RKO (cell line): Measurements from ENCODE around the gene INPP5A.
"Not testable (repeated sequence)": the region's sequence is repeated elsewhere in the genome, so short reads cannot be mapped to it uniquely, and the experiment has no call there.

Experiments
- DNase-seq: peaks from one replicate; pipeline ENCODE4 v3.0.0-alpha.2; 2016; ENCODE audit warnings: low spot score

The INPP5A gene

GRCh38 chr10:132537684-132538001 lies at the start of gene INPP5A:
INPP5A (plus strand) TSS chr10:132537787; CDS start chr10:132538097, 310 bp downstream.
- DNase-seq: no peak

DNA sequence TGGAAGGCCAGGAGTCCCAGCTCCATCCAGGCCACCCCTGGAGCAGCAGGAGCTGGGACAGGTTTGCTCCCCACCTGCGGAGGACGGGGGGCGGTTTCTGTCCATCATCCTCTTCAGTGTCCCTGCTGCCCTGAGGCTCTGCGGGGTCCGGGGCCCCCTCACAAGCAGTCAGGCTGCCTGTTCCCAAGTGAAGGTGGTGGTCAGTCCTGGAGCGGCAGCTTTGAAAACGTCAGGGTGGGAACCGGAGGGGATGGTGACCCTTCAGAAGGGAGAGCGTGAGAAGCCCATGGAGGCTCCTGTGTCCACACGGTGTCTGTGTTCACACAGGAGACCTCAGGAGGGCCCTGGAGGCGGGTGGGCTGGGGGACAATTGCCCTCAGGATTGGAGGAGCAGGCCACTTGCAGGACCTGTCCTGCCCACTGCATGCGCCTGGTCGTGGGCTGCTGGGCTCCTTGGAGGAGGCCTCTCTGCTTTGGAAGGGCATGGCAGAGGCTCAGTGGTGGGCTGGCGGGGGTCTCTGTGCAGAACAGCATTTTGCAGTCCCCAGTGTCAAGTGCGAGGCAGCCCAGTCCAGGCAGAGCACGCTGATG lies 49.3 kb upstream of the INPP5A start:
- DNase-seq: no peak

DNA sequence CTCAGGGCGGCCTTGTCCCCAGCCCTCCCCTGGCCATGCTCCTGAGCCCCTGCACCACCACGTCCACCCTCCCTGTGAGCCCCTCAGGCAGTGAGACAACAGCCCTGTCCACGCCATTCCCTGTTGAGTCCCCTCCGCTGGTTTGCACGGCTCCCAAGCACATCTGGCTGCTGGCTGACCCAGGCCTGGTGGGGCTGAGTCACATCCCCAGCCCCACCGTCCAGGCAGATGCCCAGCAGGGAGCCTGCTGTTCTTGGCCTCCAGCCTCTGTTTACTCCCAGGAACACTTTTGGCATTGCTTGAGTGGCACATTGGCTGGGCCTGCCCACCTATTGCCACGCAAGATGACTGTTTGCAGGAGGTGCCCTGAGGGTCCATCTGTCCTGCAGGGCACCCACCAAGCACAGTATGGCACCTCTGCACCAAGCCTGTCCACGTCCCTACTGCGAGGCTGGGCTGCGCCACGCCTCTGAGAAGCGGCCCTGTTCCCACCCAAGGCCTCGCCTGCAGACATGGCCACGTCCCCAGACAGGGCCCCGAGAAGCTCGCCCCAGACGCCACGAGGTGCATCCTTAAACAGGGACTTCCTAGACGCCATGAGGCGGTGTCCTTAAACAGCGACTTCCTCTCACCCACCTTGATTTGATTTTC lies 48.4 kb upstream of the INPP5A start:
- no peak for DNase-seq

DNA sequence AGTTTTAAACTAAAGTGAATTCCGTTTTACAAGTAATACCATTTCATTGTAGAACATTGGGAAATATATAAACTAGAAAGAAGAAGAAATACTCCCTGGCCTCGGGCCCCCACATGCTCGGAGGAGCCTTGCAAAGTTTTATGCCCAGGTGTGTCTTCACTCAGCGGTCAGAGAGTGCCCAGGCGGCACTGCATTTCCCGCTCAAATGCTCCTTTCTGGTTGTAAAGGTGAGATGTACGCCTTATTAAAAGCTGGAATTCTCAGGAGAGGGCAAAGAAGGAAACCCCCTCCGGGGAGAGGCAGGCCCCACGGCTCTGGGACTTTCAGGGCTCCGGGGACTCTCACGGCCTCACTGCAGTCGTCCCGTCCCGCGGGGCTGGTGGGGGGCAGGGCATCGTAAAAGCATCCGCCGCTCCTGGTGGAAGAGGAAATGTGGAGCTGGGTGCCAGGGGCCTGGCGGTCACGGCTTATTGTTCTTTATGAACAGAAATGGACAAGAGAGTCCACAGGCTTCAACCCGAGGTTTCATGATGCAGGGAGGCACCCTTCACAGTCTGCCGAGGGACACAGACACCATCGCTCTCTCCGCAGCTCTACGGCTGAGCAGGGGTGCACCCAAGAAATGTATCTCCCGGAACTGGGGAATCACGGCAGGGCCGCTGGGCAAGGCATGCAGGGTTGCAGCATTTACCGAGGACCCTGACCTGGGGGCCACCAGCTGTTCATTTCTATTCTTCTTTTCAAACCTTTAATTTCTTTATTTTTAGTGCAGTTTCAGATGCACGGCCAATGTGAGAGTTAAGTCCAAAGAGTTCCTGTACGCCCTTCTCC lies 47.7 kb upstream of the INPP5A start:
- no peak for DNase-seq

GRCh38 chr10:132491534-132491933 lies 46.1 kb upstream of the INPP5A start:
- DNase-seq: not testable (repeated sequence)

GRCh38 chr10:132492323-132493025 lies 45.1 kb upstream of the INPP5A start:
- DNase-seq: no peak

GRCh38 chr10:132493246-132493755 lies 44.3 kb upstream of the INPP5A start:
- DNase-seq: no peak

- DNase-seq: no peak
Observed at GRCh38 chr10:132493756-132494290, 43.8 kb upstream of the INPP5A start.

- no peak for DNase-seq
Observed at GRCh38 chr10:132494866-132495630, 42.5 kb upstream of the INPP5A start.

- DNase-seq: no peak
Observed at GRCh38 chr10:132496360-132497062, 41.1 kb upstream of the INPP5A start.

GRCh38 chr10:132497063-132497680 lies 40.4 kb upstream of the INPP5A start:
- no peak for DNase-seq

DNA sequence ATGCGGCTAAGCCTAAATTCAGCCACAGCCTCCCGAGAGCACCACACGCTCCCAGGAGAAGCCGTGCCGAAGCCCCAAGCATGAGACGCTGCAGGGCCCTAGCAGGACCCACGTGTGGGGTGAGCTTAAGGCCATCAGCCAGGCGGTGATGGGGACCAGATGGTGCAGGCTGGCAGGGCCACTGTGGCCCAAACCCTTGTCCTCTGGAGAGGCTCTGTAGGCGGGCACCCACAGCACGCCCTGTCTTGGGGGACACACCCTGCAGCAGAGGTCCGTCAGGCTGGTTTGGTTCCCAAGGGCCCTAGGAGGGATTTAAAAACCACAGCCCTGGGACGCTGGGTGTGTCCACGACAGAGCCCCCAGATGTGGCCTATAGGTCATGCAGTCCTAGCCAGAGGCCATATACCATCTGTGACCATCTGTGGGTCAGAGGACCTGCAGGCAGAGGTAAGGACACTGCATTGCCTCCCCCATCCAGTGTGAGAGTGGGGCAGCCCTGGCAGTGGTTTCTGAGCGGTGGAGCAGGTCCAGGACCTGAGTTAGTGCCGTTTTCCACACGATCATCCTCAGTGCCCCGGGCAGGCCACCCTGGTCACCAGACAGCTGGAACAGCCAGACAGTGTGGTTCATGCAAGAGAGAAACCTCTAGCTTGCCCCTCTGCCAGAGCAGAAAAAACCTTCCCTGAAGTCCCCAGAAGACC lies 39.6 kb upstream of the INPP5A start:
- DNase-seq: no peak

GRCh38 chr10:132498562-132499366 lies 38.8 kb upstream of the INPP5A start:
- DNase-seq: no peak

- DNase-seq: no peak
Observed at GRCh38 chr10:132499367-132499685, 38.3 kb upstream of the INPP5A start.

DNA sequence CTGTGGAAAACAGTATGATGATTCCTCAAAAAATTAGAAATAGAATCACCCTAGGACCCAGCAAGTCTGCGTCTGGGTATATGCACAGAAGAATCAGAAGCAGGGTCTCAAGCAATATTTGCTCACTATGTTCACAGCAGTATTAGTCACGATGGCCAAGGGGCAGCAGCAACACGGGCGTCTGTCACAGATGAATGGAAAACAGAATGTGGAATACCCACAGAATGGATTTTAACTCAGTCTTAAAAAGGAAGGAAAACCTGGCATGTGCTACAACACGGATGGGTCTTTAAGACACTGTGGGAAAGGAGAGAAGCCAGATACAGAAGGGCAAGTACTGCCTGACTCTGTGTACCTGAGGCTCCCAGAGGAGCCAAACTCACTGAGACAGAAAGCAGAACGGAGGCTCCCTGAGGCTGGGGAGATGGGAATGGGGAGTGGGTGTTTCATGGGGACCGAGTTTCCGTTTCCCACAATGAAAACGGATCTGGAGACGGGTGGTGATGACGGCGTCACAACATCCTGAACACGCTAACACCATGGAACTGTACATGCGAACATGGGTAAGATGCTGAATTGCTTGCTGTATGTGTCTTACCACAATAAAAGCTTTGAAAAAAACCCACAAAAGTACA lies 36.7 kb upstream of the INPP5A start:
- no peak for DNase-seq

- DNase-seq: no peak
Observed at GRCh38 chr10:132502544-132503300, 34.9 kb upstream of the INPP5A start.

GRCh38 chr10:132503581-132504421 lies 33.8 kb upstream of the INPP5A start:
- no peak for DNase-seq
